H1 (cell line): ENCODE results near the gene NTNG2. TPM values are rescaled to one million over a fixed set of nuclear protein-coding genes. Genes with fewer than 3 reads are reported as not detected.
A peak's percentile ranks its signal among the peaks of the same experiment; 100 is the strongest.

ENCODE experiments used
- CEBPB ChIP-seq: IDR thresholded peaks from 2 replicates; pipeline ENCODE4 v1.6.1; 2012; ENCODE audit warnings: low read depth, low read length
- CHD7 ChIP-seq: fragments of 300-600 bp; sonication (generic); IDR thresholded peaks from 2 replicates; pipeline ENCODE4 v1.7.1; 2012; ENCODE audit warnings: low read length, moderate library complexity, mild to moderate bottlenecking, inconsistent platforms; ENCODE audit not compliant: insufficient replicate concordance
- CTCF ChIP-seq, 3 experiments: IDR thresholded peaks; 1 replicate in 2 of 3; 2 replicates in 1 of 3; pipeline versions ENCODE4 v1.5.1 to v1.6.1; 2011; ENCODE audit warnings: low read length in 3 of 3, mild to moderate bottlenecking in 3 of 3, inconsistent platforms in 2 of 3, low read depth in 1 of 3, moderate library complexity in 1 of 3; ENCODE audit not compliant: insufficient read depth in 1 of 3; ENCODE audit errors: control extremely low read depth in 1 of 3
- POLR2A ChIP-seq, 2 experiments: IDR thresholded peaks; 1 replicate in 1 of 2; 2 replicates in 1 of 2; pipeline ENCODE4 v1.6.1; 2011; ENCODE audit warnings: low read depth in 2 of 2, low read length in 2 of 2, mild to moderate bottlenecking in 2 of 2; ENCODE audit errors: control extremely low read depth in 1 of 2
- RNF2 ChIP-seq: fragments of 200-900, 300-1000 bp; sonication (generic); IDR thresholded peaks from 2 replicates; pipeline ENCODE4 v1.7.1; 2016; ENCODE audit warnings: borderline replicate concordance, low read depth, mild to moderate bottlenecking, antibody characterized with exemption, low read length; ENCODE audit not compliant: poor library complexity, severe bottlenecking; ENCODE audit errors: missing control alignments
- SRF ChIP-seq: IDR thresholded peaks from 2 replicates; pipeline ENCODE4 v1.6.1; 2011; ENCODE audit warnings: mild to moderate bottlenecking, low read depth, low read length, moderate library complexity
- USF2 ChIP-seq: IDR thresholded peaks from 2 replicates; pipeline ENCODE4 v1.6.1; 2011; ENCODE audit warnings: low read length, improper control_type of control experiment
- polyA plus RNA-seq, 7 experiments: library from polyadenylated mRNA; depleted of rRNA in 3 of 7; stranded (reverse) in 5 of 7; unstranded in 2 of 7; fragments of >200 nt in 5 of 7; fragments of 200-250 nt in 2 of 7; gene quantifications; 1 replicate in 5 of 7; 2 replicates in 1 of 7; 4 replicates in 1 of 7; pipeline versions ENCODE4 v1.2.1 to v1.2.3, GENCODE V29; 2011 to 2013; ENCODE audit warnings: missing spikeins in 2 of 7, mixed read lengths in 2 of 7
- total RNA-seq: library from RNA; stranded (reverse); fragmentation: NEBNext Ultra II Directional; extraction: Animal tissue kit (Norgen Biotek cat#: 25700); gene quantifications from 2 replicates; pipeline ENCODE4 v1.2.1, GENCODE V29; 2021

NTNG2 gene
- total and polyA plus RNA-seq, 2 of the 8 experiments (the other 6 are each of a cell fraction or from before 2014, with no cell fraction given), result 1.4 to 1.5 TPM

- TF ChIP-seq CTCF (IDR thresholded peaks at IDR 0.05; ENCODE audit: control extremely low read depth in 1 of 3, insufficient read depth in 1 of 3, low read depth in 1 of 3, low read length in 3 of 3) (peak; percentile 72 to 77 (median 73)), RNF2 (no peak), POLR2A (IDR thresholded peaks at IDR 0.05; ENCODE audit: control extremely low read depth in 1 of 2, low read depth in 2 of 2, low read length in 2 of 2) (no peak), CEBPB (no peak), CHD7 (no peak), SRF (no peak), USF2 (no peak)
Observed at GRCh38 chr9:132166599-132166998, 4.7 kb downstream of the NTNG2 start (continued).
